Measurements from ENCODE around the gene ATP5MC3. TPM values are rescaled to one million over a fixed set of nuclear protein-coding genes. Genes with fewer than 3 reads are reported as not detected.

Gene ATP5MC3
- total RNA-seq, 1 experiment from 2014 or later, result 390 TPM

DNA sequence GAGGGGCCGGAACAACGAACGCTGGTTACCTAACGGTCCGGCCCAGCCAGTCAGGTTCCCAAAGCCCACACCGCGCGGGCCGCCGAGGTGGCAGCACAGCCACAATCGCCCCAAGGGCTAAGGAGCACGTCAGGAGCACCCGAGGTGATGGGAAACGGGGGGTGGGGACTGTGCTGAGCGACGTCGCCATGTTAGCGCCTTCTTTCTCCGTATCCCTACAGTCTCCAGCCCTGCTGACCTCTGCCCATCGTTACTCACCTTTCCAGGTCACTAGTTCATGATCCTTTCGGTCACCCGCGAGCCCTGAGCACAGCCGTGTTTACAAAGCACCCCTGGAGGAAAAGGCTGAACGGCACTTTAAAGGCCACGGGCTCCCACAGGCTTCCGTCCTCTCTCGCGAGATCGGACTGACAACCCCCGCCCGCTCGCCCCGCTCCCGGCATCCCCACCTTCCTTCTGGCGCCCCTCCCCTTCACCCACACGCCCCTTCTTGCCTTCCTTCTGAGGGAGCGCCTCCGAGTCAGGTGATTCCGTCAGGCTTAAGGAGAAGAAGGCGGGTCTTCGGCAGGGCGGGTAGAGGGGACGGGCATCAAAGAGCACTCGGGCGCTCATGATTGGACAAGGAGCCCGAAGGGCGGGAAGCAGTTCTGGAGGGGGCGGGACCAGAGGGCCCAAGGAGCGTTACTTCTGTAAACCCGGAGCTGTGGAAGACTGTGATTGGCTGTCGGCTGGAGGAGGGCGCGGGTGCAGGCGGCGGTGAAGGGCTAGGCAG, 13.5 kb downstream of the ATP5MC3 start, which contains the start of gene ATF2:
Gene ATF2 (minus strand): TSS at position 412 of the 772 bp plus-strand sequence. CDS start 31,760 bp downstream, outside the sequence.
- peak; percentile 100 for DNase-seq (ENCODE audit: low spot score)

- DNase-seq (ENCODE audit: low spot score), result peak; percentile 46
Measured at GRCh38 chr2:175167076-175167791, 14.3 kb downstream of the ATP5MC3 start.

DNA sequence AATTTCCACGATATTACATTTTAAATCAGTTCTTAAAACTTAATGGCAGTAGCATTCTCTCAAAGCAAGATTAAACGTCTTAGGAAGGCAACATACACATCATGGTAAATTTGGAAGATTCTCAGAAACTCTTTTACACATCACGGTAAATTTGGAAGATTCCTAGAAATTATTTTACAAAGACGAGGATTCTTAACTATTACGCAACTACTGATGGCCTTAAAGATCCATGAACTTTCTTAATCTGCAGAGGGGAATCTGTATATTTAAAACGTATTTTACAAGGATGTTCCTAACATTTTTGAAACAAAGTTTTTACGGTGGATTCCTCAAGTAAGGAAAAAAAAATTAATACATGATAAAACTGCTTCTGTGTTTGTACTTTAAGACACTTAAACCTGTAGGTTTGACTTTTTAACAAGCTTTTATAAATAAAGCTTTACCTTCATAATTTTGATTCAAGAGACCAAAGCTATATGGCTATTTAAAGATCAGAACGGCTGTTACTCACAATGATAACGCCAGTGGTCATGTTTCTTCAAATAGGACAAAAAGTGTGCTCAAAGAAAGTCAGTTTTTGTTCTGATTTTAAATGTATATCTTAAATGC, 15.2 kb downstream of the ATP5MC3 start:
- DNase-seq (ENCODE audit: low spot score), result no peak

DNA sequence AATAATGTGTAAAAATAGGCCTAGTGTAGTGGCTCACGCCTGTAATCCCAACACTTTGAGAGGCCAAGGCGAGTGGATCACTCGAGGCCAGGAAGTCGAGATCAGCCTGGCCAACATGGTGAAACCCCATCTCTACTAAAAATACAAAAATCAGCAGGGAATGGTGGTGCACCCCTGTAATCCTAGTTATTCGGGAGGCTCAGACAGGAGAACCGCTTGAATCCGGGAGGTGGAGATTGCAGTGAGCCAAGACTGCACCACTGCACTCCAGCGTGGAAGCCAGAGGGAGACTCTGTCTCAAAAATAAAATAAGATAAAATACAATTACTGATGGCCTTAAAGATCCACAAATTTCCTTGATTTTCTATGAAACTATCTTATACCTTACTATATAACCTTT, 17.3 kb downstream of the ATP5MC3 start:
- DNase-seq (ENCODE audit: low spot score), result no peak

- DNase-seq (ENCODE audit: low spot score), result no peak
Measured at GRCh38 chr2:175158894-175159293, 22.6 kb downstream of the ATP5MC3 start.

- peak; percentile 19 for DNase-seq (ENCODE audit: low spot score)
Measured at GRCh38 chr2:175156534-175156933, 25.0 kb downstream of the ATP5MC3 start.

DNA sequence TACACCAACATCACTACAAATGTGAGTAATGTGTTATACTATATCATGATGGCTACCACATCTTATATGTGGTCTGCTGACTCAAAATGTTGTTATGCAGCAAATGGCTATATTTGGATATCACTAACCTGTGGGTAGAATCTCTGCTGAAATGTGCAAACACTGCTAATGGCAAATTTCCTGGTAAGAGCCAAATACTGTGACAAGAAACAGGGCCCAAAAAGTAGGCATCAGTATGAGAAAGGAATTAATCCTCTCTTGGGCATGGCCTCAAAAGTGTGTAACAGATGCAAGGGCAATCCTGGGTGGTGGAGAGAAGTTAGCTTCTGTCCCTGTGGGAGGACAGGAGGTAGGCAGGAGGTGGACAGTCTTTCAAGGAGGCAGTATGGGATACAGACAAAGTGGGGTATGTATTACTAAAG, 26.8 kb downstream of the ATP5MC3 start:
- DNase-seq (ENCODE audit: low spot score), result peak; percentile 82

DNA sequence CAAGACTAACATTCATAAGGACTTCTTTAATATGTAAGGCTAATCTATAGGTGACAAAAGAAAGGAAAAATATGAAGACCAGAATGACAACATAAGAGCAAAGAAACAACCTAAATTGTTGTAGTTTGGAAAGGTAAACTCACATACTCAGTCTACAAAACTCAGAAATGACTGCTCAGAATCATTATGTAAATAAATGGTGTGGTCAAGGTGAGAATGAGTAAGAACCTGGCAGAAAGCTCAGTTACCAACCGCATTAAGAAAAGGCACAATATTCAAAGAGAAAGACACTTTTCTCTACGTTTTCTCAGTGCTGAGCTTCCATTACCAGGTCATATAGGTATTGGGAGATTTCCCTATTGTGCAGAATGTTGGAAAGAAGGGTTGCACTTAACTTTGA, 29.3 kb downstream of the ATP5MC3 start:
- no peak for DNase-seq (ENCODE audit: low spot score)

- DNase-seq (ENCODE audit: low spot score), result no peak
Measured at GRCh38 chr2:175151791-175152190, 29.7 kb downstream of the ATP5MC3 start.

- DNase-seq (ENCODE audit: low spot score), result no peak
Measured at GRCh38 chr2:175147186-175147585, 34.3 kb downstream of the ATP5MC3 start.

DNA sequence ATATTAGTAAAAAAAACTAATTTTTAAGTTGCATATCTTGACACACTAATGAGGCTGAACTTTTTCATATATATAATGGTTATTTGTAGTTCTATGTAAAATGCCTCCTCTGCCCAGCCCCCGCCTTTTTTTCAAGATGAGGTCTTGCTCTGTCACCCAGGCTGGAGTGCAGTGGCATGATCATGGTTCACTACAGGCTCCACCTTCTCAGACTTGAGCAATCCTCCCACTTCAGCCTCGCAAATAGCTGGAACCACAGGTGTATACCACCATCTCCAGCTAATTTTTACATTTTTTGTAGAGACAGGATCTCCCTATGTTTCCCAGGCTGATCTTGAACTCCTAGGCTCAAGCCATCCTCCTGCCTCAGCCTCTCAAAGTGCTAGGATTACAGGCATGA, 37.8 kb downstream of the ATP5MC3 start:
- no peak for DNase-seq (ENCODE audit: low spot score)

- no peak for DNase-seq (ENCODE audit: low spot score)
Measured at GRCh38 chr2:175143191-175143590, 38.3 kb downstream of the ATP5MC3 start.

DNA sequence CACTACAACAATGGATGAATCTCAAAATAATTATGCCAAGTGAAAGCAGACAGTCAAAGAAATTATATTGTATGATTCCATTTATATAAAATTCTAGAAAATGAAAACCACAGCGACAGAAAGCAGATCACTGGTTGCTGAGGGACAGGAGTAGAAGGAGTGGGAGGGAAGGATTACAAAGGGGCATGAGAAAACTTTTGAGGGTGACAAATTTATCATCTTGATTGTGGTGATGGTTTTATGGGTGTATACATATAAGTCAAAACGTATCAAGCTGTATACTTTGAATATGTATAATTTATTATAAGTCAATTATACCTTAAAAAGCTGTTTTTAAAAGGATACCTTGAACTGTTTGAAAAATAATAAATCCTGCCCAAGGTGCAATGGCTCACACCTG, 41.2 kb downstream of the ATP5MC3 start:
- DNase-seq (ENCODE audit: low spot score), result no peak

DNA sequence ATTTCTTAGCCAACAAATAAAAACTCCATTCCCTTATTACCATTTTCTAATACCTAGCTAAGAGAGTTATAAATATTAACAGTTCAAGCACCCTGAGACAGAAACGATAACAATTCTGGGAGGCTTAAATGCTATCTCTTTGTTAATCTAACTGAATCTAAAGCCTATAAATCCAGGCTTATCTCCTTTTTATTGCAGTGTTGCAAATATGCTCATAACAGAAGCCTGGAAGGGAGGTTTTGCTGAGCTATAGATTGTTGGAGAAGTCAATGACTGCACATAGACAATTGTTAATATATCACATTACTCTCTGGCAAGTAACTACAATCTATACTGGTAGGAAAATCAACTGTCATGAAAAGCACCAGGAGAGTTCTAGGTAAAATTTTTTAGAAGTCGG, 43.7 kb downstream of the ATP5MC3 start:
- no peak for DNase-seq (ENCODE audit: low spot score)

DNA sequence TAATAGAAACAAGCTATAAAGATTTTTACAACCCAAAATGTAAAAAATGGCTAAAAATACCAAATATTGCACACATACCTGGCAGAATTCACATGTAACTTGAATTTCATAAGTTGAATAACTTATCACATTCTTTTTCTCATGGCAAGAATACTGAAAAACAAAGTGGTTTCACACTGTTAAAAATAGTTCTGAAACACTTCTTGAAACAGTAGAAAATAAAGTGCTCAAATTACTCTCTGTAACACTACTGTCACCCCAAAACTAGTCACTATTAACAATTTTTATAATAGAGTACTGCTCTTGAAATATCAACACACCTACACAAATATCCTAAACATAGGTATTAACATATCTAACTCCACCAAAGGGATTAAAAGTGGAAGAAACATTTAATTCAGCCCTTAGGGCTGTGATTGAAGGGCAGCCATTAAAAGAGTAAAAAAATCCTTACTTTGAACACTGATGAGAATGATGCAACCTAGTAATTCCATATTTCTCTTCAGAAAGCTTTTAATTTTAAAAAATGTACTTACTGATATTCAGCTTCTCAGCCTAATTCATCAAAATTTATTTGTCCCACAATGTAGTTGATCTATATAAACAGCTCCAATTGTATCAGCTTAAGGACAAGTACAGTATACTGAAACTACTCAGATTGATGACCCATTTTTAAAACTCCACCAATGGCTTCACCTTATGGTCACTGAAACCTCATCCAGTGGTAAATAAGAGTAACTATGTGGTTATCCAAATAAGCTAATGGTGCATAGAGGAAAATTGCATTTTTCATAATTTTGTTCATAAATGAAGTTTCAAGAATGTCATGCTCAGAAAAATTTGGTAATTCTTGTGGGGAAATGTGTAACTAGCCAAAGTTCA, 44.9 kb downstream of the ATP5MC3 start:
- DNase-seq (ENCODE audit: low spot score), result no peak

- DNase-seq (ENCODE audit: low spot score), result no peak
Measured at GRCh38 chr2:175135862-175136261, 45.6 kb downstream of the ATP5MC3 start.

- DNase-seq (ENCODE audit: low spot score), result no peak
Measured at GRCh38 chr2:175135177-175135576, 46.3 kb downstream of the ATP5MC3 start.

GRCh38 chr2:175131252-175131651, 50.3 kb downstream of the ATP5MC3 start:
- no peak for DNase-seq (ENCODE audit: low spot score)

- no peak for DNase-seq (ENCODE audit: low spot score)
Measured at GRCh38 chr2:175126661-175127060, 54.8 kb downstream of the ATP5MC3 start.

All from A172 (cell line).